Body of pancreas (tissue), 4 donors: ENCODE data around the gene APRT. TPM values are rescaled to one million over a fixed set of nuclear protein-coding genes. Genes with fewer than 3 reads are reported as not detected.

Source experiments
- ATAC-seq: fragments of 150-250 bp; one replicate; pipeline ENCODE4 v1.9.1; 2016
- DNase-seq, 4 donors: peaks; one replicate each; pipeline ENCODE4 v3.0.0-alpha.2; 2019
- H3K27ac ChIP-seq, 4 donors: fragments of 200-600 bp; sonication (generic); 1 replicate in 3 of 4; 2 replicates in 1 of 4; pipeline versions ENCODE4 v1.5.1 to v1.6.1; 2016 to 2019; ENCODE audit warnings: mild to moderate bottlenecking in 1 of 4, mixed read lengths in 1 of 4, moderate library complexity in 1 of 4
- H3K27me3 ChIP-seq, 2 donors: fragments of 200-600 bp; sonication (generic); one replicate each; pipeline ENCODE4 v1.6.0; 2016; ENCODE audit warnings: mild to moderate bottlenecking in 1 of 2
- H3K36me3 ChIP-seq, 2 donors: fragments of 200-600 bp; sonication (generic); replicated peaks in 1 of 2; 2 replicates each; pipeline ENCODE4 v1.5.1; 2016; ENCODE audit warnings: low read depth in 2 of 2; ENCODE audit not compliant: insufficient read depth in 1 of 2
- H3K4me1 ChIP-seq: fragments of 200-600 bp; sonication (generic); one replicate; pipeline ENCODE4 v1.6.0; 2016
- H3K4me3 ChIP-seq, 2 donors: fragments of 200-600 bp; sonication (generic); 1 replicate in 1 of 2; 2 replicates in 1 of 2; pipeline ENCODE4 v1.5.1; 2016 to 2019
- H3K9me3 ChIP-seq, 3 donors: fragments of 200-600 bp; sonication (generic); 1 replicate in 2 of 3; 2 replicates in 1 of 3; pipeline ENCODE4 v1.5.1; 2016
- POLR2A ChIP-seq, 3 donors: fragments of 450-650 bp; IDR thresholded peaks; one replicate each; pipeline ENCODE4 v1.6.1; 2016; ENCODE audit warnings: antibody characterized with exemption in 3 of 3, mild to moderate bottlenecking in 2 of 3
- WGBS, 2 donors: methylation state at CpG; one replicate each; pipeline ENCODE4 v1.1.5; 2017; 5-methylcytosine and 5-hydroxymethylcytosine counted together
- intact Hi-C: fragments of 100-400 bp; cut with DNase I; formaldehyde crosslinking; loops from one replicate; pipeline ENCODE4 v1.15.1; 2023
- total RNA-seq, 2 donors: library from RNA; depleted of rRNA; stranded (reverse); fragments of >200 nt; gene quantifications; one replicate each; pipeline ENCODE4 v1.1.0, GENCODE V29; 2016
- TF ChIP-seq, protein P1 (sequence below), 7 experiments: fragments of 450-650 bp in 4 of 7; fragments of 200-600 bp in 3 of 7; sonication (generic) in 3 of 7; IDR thresholded peaks; one replicate each; pipeline ENCODE4 v1.5.1; 2016 to 2019; ENCODE audit warnings: antibody characterized with exemption in 7 of 7

APRT gene
- total RNA-seq, 2 donors from 2014 or later, result 95.9 to 104 TPM

DNA sequence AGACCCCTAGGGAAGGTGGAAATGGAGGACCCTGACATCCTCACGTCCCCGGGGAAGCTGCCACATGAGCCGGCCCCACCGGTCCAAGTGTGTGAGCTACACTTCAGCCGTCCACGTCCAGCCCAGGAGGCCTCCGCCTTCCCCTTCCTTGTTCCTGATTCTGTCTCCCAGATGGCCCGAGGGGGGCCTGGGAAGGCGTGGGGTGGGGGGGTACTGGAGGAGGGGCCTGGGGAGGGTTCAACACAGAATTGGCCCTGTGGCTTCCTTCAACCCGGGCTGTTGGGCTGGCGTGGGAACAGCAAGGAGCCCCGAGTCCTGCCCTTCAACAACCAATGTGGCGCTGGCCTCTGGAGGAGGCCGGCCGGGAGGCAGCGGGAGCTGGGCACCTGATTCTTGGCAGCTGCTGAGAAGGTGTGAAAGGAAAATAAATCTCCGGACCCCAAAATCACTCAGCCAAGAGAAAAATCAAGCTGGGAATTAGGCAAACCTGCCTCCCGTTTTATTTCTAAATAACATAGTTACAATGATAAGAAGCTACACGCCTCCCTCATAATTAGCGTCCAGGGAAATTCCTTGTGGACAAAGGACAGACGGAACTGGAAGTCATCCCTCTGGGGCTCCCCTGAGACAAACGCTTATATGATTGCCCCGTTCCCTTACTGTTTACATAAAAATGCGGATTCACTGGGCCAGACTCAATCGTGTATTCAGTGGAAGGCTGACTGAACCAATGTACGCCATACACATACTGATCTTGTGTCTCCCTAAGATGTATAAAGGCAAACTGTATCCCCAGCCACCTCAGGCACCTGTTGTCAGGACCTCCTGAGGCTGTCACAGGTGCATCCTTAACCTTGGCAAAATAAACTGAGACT is 1.8 kb upstream of the APRT start:
- Histone ChIP-seq H3K4me1 (peaks cover 42% of the 10 kb centered on the region), H3K9me3 (no peaks in the 10 kb centered on the region), H3K4me3 (no peak overlapping the region), H3K27ac (no peak overlapping the region), H3K36me3 (no peaks in the 10 kb centered on the region), H3K27me3 (no peaks in the 10 kb centered on the region)
- intact Hi-C loops, result loop anchor here (10.0 kb wide), 1 partner anchor 401 kb away; the partner anchor contains the start of gene ZNF778
- WGBS, 2 donors, result 31 to 41% methylated on average over 16 to 19 of the region's 26 CpGs
- ATAC-seq (no peak), DNase-seq (no peak)
- TF ChIP-seq POLR2A (IDR thresholded peaks at IDR 0.05), result no peak
- TF ChIP-seq, protein P1, sequence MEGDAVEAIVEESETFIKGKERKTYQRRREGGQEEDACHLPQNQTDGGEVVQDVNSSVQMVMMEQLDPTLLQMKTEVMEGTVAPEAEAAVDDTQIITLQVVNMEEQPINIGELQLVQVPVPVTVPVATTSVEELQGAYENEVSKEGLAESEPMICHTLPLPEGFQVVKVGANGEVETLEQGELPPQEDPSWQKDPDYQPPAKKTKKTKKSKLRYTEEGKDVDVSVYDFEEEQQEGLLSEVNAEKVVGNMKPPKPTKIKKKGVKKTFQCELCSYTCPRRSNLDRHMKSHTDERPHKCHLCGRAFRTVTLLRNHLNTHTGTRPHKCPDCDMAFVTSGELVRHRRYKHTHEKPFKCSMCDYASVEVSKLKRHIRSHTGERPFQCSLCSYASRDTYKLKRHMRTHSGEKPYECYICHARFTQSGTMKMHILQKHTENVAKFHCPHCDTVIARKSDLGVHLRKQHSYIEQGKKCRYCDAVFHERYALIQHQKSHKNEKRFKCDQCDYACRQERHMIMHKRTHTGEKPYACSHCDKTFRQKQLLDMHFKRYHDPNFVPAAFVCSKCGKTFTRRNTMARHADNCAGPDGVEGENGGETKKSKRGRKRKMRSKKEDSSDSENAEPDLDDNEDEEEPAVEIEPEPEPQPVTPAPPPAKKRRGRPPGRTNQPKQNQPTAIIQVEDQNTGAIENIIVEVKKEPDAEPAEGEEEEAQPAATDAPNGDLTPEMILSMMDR (IDR thresholded peaks at IDR 0.05), result no peak

DNA sequence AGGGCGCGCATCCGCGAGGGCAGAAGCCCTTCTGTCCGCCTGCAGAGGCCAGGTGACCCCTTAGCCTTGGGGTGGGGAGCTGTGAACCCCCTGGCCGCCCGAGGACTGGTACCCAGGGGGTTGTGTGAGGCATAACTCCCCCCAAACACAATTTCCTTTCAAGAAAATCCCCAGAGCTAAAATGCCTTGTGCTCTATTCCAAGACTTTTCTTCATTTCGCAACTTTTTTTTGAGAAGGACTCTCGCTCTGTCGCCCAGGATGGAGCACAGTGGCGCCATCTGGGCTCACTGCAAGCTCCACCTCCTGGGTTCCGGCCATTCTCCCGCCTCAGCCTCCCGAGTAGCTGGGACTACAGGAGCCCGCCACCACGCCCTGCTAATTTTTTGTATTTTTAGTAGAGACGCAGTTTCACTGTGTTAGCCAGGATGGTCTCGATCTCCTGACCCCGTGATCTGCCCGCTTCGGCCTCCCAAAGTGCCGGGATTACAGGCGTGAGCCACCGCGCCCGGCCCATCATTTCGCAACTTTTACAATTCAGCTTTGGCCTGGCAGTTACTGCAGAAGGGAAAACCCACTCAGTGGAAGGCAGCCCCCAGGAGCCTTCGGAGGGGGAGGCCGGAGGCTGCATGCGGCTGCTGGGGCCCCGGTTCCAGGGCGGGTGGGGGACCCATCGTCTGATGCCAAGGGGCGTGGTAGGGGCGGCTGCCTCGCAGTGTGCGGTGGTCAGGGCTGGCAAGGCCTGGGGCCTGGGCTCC is 963 bp upstream of the APRT start:
- intact Hi-C loops, result loop anchor here (10.0 kb wide), 1 partner anchor 402 kb away; the partner anchor contains the start of gene ZNF778
- ATAC-seq (no peak), DNase-seq (peak in 2 of 4 donors; percentile 48 to 51)
- 36 to 56% methylated on average over 20 to 31 of the region's 37 CpGs for WGBS, 2 donors
- Histone ChIP-seq H3K4me1 (peaks cover 42% of the 10 kb centered on the region), H3K27me3 (no peaks in the 10 kb centered on the region), H3K4me3 (peak overlapping the region in 1 of 2 donors; percentile 53), H3K9me3 (no peaks in the 10 kb centered on the region), H3K36me3 (no peaks in the 10 kb centered on the region), H3K27ac (peak overlapping the region; percentile 56 to 97 (median 86))
- no peak for TF ChIP-seq POLR2A (IDR thresholded peaks at IDR 0.05)
- TF ChIP-seq, protein P1 (IDR thresholded peaks at IDR 0.05), result no peak

DNA sequence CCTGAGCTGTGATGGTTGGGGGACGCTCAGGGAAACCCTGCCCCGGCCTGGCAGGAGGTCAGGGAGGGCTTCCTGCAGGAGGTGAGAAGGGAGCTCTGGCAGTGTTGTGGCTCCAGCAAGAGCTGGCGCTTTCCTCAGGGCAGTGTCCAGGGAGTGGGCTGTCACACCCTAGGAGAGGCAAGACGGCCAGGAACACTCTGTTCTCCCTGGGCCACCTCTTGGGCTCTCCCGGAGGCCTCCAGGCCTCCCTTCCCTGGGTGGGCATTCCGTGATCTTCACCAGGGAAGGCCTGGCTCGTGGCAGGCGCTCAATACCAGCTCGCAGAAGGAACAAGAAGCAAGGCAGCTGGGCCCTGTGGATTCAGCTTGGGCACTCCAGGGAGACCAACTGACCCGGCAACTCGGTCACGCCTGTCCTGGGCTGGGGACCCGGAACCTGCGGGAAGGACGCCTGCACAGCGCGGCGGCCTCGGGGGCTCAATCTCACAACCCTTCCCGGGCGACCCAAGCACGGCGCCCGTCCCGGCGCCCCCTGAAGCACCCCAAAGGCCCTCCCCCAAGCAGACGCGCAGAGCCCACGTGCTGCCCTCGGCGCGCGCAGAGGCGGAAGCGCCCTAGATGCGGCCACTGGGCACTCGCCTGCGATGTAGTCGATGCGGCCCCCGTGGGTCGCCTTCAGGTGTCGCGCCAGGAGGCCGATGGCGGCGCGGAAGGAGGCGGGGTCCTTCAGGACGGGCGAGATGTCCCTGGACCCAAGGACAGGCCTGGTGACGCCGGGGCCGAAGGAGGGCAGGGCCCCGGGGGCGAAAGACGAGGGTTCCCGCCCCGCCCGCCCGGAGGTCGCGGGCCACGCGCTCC is 588 bp downstream of the APRT start:
- intact Hi-C loops, result loop anchor here (10.0 kb wide), 1 partner anchor 404 kb away; the partner anchor contains the start of gene ZNF778
- Histone ChIP-seq H3K4me3 (peak overlapping the region; percentile 11 to 66), H3K4me1 (peaks cover 42% of the 10 kb centered on the region), H3K27ac (peak overlapping the region; percentile 56 to 97 (median 86)), H3K9me3 (no peaks in the 10 kb centered on the region), H3K36me3 (no peaks in the 10 kb centered on the region), H3K27me3 (no peaks in the 10 kb centered on the region)
- peak; percentile 71 to 93 (median 84) for TF ChIP-seq POLR2A (IDR thresholded peaks at IDR 0.05)
- TF ChIP-seq, protein P1 (IDR thresholded peaks at IDR 0.05), result no peak
- ATAC-seq (peak; percentile 79), DNase-seq (peak; percentile 81 to 86 (median 82))
- WGBS, 2 donors, result 0 to 1% methylated on average over 5 to 65 of the region's 65 CpGs

DNA sequence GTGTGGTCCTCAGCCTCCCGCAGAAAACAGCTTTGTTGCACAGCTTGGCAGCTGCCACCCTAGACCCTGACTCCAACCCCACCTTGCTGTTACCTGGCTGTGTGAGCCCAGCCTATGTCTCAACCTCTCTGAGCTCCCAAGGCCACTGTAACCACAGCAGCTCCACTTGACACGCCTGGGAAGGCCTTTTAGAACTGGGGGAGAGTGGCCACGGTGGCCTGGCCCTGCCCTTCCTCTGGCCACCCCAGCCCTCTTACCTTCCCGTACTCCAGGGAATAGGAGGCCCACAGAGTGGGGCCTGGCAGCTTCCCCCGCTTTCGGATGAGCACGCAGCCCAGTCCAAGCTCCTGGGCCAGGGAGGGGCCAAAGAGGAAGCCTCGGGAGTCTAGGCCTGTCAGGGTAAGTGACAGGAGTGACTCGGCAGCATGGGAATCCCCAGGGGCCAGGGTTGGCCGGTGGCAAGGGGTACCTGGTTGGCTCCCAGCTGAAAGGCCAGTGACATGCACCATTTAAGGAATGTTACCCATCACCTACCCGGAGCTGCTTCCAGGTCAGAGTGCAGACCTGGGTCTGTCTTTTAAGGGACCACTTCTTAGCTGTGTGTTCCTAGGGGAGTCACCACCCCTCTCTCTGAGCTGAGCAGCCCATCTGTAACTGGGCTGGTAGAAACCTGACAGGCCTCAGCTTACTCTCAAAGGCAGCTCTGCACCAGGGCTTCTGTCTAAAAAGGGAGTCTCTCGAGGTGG is 1.4 kb downstream of the APRT start:
- H3K27me3 ChIP-seq, result no peaks in the 10 kb centered on the region
- no peak for ATAC-seq
- H3K4me3 ChIP-seq, result peak overlapping the region in 1 of 2 donors; percentile 66
- TF ChIP-seq, protein P1 (IDR thresholded peaks at IDR 0.05), result no peak
- no peak for TF ChIP-seq POLR2A (IDR thresholded peaks at IDR 0.05)
- H3K9me3 ChIP-seq, result no peaks in the 10 kb centered on the region
- H3K36me3 ChIP-seq, result no peaks in the 10 kb centered on the region
- WGBS, 2 donors, result 20 to 34% methylated on average over 2 to 12 of the region's 12 CpGs
- intact Hi-C loops, result loop anchor here (10.0 kb wide), 1 partner anchor 404 kb away; the partner anchor contains the start of gene ZNF778
- H3K4me1 ChIP-seq, result peaks cover 42% of the 10 kb centered on the region
- peak overlapping the region in 3 of 4 donors; percentile 56 to 97 (median 92) for H3K27ac ChIP-seq
- no peak for DNase-seq
